ENCODE measurements around the gene ZBTB22. TPM values are rescaled to one million over a fixed set of nuclear protein-coding genes. Genes with fewer than 3 reads are reported as not detected.
"Not testable (repeated sequence)": the region's sequence is repeated elsewhere in the genome, so short reads cannot be mapped to it uniquely, and the experiment has no call there.

Gene ZBTB22
- total RNA-seq (2014; rRNA removed; shearing (Covaris generic); ENCODE audit: low replicate concordance): 16.1 and 16.6 TPM in 2 replicates

- DNase-seq (ENCODE audit: low read depth): peak; percentile 99
- in situ Hi-C loops (cut with HindIII; ENCODE audit: low pct_unique_long_range_greater_than_20kb, low sequenced_read_pairs): no loop called here
Observed at GRCh38 chr6:33317669-33318425, at the start of gene ZBTB22. Gene ZBTB22, minus strand, starts transcription at chr6:33317744. Its CDS starts 828 bp downstream, at chr6:33316916.

GRCh38 chr6:33367009-33367714 lies 49.6 kb upstream of the ZBTB22 start:
- in situ Hi-C loops (cut with HindIII; ENCODE audit: low pct_unique_long_range_greater_than_20kb, low sequenced_read_pairs): no loop called here
- DNase-seq (ENCODE audit: low read depth): no peak

DNA sequence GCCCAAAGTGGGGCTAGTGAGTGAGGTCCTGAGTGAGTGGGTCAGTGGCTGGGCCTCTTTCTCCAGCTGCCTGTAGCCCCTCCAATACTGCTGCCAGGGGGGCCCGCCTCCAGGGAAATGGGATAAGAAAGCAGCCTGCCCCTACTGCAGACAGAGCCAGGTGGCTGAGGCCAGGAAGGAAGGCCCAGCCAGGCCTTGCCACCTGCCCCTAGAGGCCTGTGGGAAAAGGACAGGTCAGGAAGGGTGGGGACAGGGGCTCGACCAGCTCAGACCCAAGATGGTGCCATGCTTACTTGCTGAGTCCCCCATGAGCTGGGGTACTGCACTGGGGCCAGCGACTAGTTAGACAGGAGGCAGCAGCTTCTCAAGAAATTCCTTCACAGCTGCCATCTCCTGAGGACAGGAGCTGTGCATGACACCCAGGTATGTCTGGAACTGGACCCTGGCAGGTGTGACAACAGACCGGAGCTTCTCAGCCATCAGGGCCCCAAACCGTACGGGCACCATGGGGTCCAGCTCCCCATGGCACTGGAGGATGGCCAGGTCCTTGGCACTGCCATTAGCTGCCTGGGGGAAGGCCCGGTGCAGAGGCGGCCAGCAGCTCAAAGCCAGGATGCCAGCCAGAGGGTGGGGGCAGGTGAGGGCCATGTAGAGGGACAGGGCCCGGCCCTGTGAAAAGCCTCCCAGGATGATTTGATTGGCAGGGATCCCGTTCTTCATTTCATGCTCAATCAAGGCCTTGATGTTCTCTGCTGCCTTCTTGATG lies 47.8 kb upstream of the ZBTB22 start:
- DNase-seq (ENCODE audit: low read depth); in situ Hi-C loops (cut with HindIII; ENCODE audit: low pct_unique_long_range_greater_than_20kb, low sequenced_read_pairs): not testable (repeated sequence)

DNA sequence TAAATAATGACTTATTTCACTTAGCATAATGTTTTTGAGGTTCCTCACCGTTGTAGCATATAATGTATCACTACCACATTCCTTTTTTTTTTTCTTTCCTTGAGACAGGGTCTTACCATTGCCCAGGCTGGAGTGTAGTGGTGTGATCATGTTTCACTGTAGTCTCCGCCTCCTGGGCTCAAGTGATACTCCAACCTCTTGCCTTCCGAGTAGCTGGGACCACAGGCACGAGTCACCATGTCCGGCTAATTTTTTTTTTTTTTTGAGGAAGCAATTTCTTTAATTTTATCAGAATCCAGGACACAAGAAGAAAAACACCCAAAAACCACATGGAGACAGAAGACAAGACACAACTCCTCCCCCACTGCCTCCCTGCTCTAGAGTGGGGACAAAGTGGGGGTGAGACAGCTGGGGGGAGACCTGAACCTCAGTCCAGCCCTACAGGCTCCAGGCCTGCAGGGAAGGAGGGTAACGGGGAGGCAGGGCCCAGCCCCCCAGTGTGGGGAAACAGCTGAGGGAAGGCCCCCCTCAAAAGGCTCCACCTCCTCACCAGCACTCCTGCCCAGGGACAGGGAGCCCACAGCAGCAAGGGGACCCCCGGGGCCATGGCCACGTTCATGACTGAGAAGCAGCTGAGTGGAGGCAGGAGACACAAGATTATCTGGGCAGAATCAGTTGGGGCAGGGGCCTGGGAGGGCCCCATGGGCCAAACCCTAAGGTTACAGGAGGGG lies 47.1 kb upstream of the ZBTB22 start:
- DNase-seq (ENCODE audit: low read depth): peak; percentile 79
- in situ Hi-C loops (cut with HindIII; ENCODE audit: low pct_unique_long_range_greater_than_20kb, low sequenced_read_pairs): not testable (repeated sequence)

DNA sequence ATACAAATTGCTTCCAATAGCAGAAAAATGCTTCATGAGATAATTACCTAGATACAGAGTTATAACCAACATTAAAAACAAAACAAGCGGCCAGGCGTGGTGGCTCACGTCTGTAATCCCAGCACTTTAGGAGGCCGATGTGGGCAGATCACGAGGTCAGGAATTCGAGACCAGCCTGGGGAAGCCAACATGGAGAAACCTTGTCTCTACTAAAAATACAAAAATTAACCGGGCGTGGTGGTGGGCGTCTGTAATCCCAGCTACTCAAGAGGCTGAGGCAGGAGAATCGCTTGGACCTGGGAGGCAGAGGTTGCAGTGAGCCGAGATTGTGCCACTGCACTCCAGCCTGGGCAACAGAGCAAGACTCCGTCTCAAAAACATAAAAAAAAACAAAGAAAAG lies 45.9 kb upstream of the ZBTB22 start:
- DNase-seq (ENCODE audit: low read depth); in situ Hi-C loops (cut with HindIII; ENCODE audit: low pct_unique_long_range_greater_than_20kb, low sequenced_read_pairs): not testable (repeated sequence)

GRCh38 chr6:33359331-33359730 lies 41.8 kb upstream of the ZBTB22 start:
- in situ Hi-C loops (cut with HindIII; ENCODE audit: low pct_unique_long_range_greater_than_20kb, low sequenced_read_pairs): no loop called here
- no peak for DNase-seq (ENCODE audit: low read depth)

GRCh38 chr6:33357160-33357871 lies 39.8 kb upstream of the ZBTB22 start:
- DNase-seq (ENCODE audit: low read depth): peak; percentile 41
- in situ Hi-C loops (cut with HindIII; ENCODE audit: low pct_unique_long_range_greater_than_20kb, low sequenced_read_pairs): not testable (repeated sequence)

DNA sequence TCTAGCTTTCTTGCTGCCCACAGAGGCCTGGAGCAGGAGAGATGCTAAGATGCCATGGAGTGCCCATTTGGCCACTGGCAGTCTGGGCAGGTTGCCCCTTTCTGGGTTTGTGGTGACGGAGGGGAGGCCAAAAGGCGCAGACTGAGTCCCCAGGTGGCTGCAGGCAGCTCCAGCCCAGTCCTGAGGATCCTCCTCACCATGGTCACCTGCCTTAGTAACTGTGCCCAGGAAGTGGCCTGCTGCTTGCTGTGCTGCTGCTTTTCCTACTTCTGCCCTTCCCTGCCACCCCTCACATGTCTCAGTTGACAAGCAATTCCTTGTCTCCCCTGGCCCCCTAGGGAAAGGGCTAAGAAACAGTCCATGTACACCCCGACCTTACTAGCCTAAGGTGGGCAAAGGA lies 38.8 kb upstream of the ZBTB22 start:
- in situ Hi-C loops (cut with HindIII; ENCODE audit: low pct_unique_long_range_greater_than_20kb, low sequenced_read_pairs): no loop called here
- DNase-seq (ENCODE audit: low read depth): no peak

DNA sequence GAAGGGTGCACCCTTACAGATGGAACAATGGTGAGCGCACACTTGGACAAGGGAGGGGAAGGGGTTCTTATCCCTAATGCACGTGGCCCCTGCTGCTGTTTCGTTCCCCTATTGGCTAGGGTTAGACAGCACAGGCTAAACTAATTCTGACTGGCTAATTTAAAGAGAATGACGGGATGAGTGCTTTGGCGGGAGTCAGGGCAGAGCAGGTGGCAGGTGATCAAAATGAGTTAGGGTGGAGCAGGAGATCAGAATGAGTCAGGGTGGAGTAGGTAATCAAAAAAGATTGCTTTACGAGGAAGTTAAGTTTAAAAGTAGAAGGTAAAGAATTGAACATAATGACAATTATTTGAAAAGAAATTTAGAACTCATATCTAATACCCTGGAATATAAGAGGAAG lies 38.3 kb upstream of the ZBTB22 start:
- in situ Hi-C loops (cut with HindIII; ENCODE audit: low pct_unique_long_range_greater_than_20kb, low sequenced_read_pairs); DNase-seq (ENCODE audit: low read depth): not testable (repeated sequence)

DNA sequence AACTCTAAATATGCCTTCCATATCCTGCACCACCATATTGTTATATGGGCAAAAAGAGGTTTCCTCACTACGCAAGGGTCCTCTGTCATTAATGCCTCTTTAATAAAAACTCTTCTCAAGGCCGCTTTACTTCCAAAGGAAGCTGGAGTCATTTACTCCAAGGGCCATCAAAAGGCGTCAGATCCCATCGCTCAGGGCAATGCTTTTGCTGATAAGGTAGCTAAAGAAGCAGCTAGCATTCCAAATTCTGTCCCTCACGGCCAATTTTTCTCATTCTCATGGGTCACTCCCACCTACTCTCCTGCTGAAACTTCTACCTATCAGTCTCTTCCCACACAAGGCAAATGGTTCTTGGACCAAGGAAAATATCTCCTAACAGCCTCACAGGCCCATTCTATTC lies 30.3 kb upstream of the ZBTB22 start:
- in situ Hi-C loops (cut with HindIII; ENCODE audit: low pct_unique_long_range_greater_than_20kb, low sequenced_read_pairs): no loop called here
- DNase-seq (ENCODE audit: low read depth): no peak

DNA sequence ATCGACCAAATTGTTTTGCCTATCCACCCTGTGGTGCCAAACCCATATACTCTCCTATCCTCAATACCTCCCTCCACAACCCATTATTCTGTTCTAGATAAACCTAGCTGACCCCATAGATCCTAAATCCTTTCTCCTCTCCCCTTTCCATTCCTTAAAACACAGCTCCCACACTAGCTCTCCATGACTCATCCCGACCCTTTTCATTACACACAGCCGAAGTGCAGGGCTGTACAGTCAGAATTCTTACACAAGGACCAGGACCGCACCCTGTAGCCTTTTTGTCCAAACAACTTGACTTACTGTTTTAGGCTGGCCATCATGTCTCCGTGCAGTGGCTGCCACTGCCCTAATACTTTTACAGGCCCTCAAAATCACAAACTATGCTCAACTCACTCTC lies 29.4 kb upstream of the ZBTB22 start:
- in situ Hi-C loops (cut with HindIII; ENCODE audit: low pct_unique_long_range_greater_than_20kb, low sequenced_read_pairs); DNase-seq (ENCODE audit: low read depth): not testable (repeated sequence)

GRCh38 chr6:33344701-33345697 lies 27.5 kb upstream of the ZBTB22 start:
- peak; percentile 76 for DNase-seq (ENCODE audit: low read depth)
- in situ Hi-C loops (cut with HindIII; ENCODE audit: low pct_unique_long_range_greater_than_20kb, low sequenced_read_pairs): no loop called here

DNA sequence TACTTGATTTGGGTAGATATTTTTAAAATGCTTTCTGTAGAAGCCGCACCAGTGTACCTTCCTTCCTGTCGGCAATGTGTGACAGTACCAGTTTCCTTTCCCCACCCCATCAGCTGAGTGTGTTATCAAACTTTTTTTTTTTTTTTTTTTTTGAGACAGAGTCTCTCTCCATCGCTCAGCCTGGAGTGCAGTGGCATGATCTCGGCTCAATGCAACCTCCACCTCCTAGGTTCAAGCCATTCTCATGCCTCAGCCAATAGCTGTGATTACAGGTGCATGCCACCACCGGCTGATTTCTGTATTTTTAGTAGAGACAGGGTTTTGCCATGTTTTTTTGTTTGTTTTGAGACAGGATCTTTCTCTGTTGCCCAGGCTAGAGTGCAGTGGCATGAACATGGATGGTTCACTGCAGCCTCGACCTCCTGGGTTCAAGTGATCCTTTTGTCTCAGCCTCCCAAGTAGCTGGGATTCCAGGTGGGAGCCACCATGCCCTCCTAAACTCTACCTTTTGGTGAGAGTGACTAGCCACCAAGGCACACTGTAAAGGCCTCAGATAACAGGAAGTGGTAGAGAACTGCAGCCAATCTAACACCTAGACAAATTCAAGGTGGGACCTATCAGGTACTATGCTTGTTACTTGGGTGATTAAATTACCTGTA lies 26.5 kb upstream of the ZBTB22 start:
- in situ Hi-C loops (cut with HindIII; ENCODE audit: low pct_unique_long_range_greater_than_20kb, low sequenced_read_pairs): no loop called here
- DNase-seq (ENCODE audit: low read depth): no peak

- in situ Hi-C loops (cut with HindIII; ENCODE audit: low pct_unique_long_range_greater_than_20kb, low sequenced_read_pairs); DNase-seq (ENCODE audit: low read depth): not testable (repeated sequence)
Observed at GRCh38 chr6:33343606-33343952, 26.0 kb upstream of the ZBTB22 start.

- in situ Hi-C loops (cut with HindIII; ENCODE audit: low pct_unique_long_range_greater_than_20kb, low sequenced_read_pairs): no loop called here
- no peak for DNase-seq (ENCODE audit: low read depth)
Observed at GRCh38 chr6:33339193-33339592, 21.6 kb upstream of the ZBTB22 start.

DNA sequence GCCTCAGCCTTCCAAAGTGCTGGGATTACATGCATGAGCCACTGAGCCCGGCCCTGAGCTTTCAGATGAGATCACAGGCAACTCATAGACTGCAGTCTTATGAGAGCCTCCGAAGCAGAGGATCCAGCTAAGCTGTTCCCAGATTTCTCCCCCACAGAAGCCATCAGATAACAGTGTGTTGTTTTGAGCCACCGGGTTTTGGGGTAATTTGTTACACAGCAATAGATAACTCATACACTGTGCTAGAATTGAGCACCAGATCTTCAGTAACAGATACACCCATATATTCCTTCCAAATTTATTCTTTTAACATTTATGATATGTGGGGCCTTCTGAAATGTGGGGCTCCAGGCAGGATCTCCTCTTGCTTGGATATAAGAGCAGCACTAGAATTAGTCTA lies 19.0 kb upstream of the ZBTB22 start:
- no peak for DNase-seq (ENCODE audit: low read depth)
- in situ Hi-C loops (cut with HindIII; ENCODE audit: low pct_unique_long_range_greater_than_20kb, low sequenced_read_pairs): no loop called here
